Sigmoid colon (tissue), 7 donors: ENCODE results near the gene HAGH. TPM values are rescaled to one million over a fixed set of nuclear protein-coding genes. Genes with fewer than 3 reads are reported as not detected.
A peak's percentile ranks its signal among the peaks of the same experiment; 100 is the strongest.

Experiments used
- DNase-seq: peaks from one replicate; pipeline ENCODE4 v3.0.0-alpha.2; 2019
- H3K27ac ChIP-seq, 4 donors: fragments of 200-600 bp; sonication (generic); one replicate each; pipeline ENCODE4 v1.5.1; 2016 to 2019; ENCODE audit warnings: mild to moderate bottlenecking in 1 of 4
- H3K27me3 ChIP-seq, 3 donors: fragments of 200-600 bp; sonication (generic); one replicate each; pipeline ENCODE4 v1.5.1; 2019; ENCODE audit warnings: mild to moderate bottlenecking in 1 of 3
- H3K36me3 ChIP-seq, 4 donors: fragments of 200-600 bp; sonication (generic); one replicate each; pipeline ENCODE4 v1.5.1; 2016 to 2019
- H3K4me1 ChIP-seq, 4 donors: fragments of 200-600 bp; sonication (generic); one replicate each; pipeline ENCODE4 v1.5.1; 2017 to 2019
- H3K4me3 ChIP-seq, 4 donors: fragments of 200-600 bp; sonication (generic); one replicate each; pipeline ENCODE4 v1.5.1; 2017 to 2019; ENCODE audit warnings: mild to moderate bottlenecking in 2 of 4, moderate library complexity in 1 of 4
- H3K9me3 ChIP-seq, 4 donors: fragments of 200-600 bp in 3 of 4; sonication (generic) in 3 of 4; one replicate each; pipeline versions ENCODE4 v1.5.1 to v1.6.1; 2013 to 2019
- CTCF ChIP-seq, 4 experiments: fragments of 450-650 bp in 3 of 4; fragments of 200-600 bp in 1 of 4; IDR thresholded peaks; one replicate each; pipeline ENCODE4 v1.5.1; 2016 to 2019; ENCODE audit warnings: antibody characterized with exemption in 4 of 4, mild to moderate bottlenecking in 3 of 4, moderate library complexity in 2 of 4
- EP300 ChIP-seq, 4 donors: sonication (generic); formaldehyde crosslinking; IDR thresholded peaks; one replicate each; pipeline ENCODE4 v1.6.1; 2017; ENCODE audit warnings: antibody characterized with exemption in 4 of 4
- POLR2A ChIP-seq, 2 donors: fragments of 450-650 bp; IDR thresholded peaks; one replicate each; pipeline ENCODE4 v1.6.1; 2016; ENCODE audit warnings: antibody characterized with exemption in 2 of 2, mild to moderate bottlenecking in 2 of 2, moderate library complexity in 2 of 2
- POLR2AphosphoS5 ChIP-seq, 4 donors: sonication (generic); formaldehyde crosslinking; IDR thresholded peaks; one replicate each; pipeline ENCODE4 v1.6.1; 2017; ENCODE audit warnings: antibody characterized with exemption in 4 of 4
- WGBS, 2 donors: extraction: QIAGEN DNeasy Blood & Tissue Kit; methylation state at CpG; one replicate each; pipeline ENCODE4 v1.1.7; 2013; 5-methylcytosine and 5-hydroxymethylcytosine counted together
- intact Hi-C: fragments of 100-400 bp; cut with DNase I; formaldehyde crosslinking; loops from one replicate; pipeline ENCODE4 v1.15.1; 2023
- polyA plus RNA-seq, 3 donors: library from polyadenylated mRNA; stranded (reverse); fragments of 200-250 nt; gene quantifications; one replicate each; pipeline ENCODE4 v1.2.3, GENCODE V29; 2013
- total RNA-seq, 4 donors: library from RNA; depleted of rRNA; stranded (reverse); fragments of >200 nt; gene quantifications; one replicate each; pipeline ENCODE4 v1.1.0, GENCODE V29; 2016
- donor health status: healthy with polysubstance abuse.
- donor health status: Bipolar disorder and iron deficiency.
- donor health status: healthy.

HAGH gene
- total and polyA plus RNA-seq, 7 donors, result 54.1 to 163 (median 86.9) TPM

GRCh38 chr16:1782408-1783264, 44.0 kb downstream of the HAGH start, which contains the start of the genes NUBP2 and SPSB3:
NUBP2 (plus strand) TSS chr16:1782960; CDS start chr16:1783021, 61 bp downstream.
SPSB3 (minus strand) TSS chr16:1782571; CDS start chr16:1781483, 1,088 bp downstream.
- Histone ChIP-seq H3K36me3 (peaks cover 0 to 58% (median 33%) of the 10 kb centered on the region in 4 donors), H3K27ac (peak within 1 kb of the TSS; percentile 80 to 97 (median 90)), H3K4me1 (peaks cover 0 to 48% (median 40%) of the 10 kb centered on the region in 4 donors), H3K4me3 (peak within 1 kb of the TSS; percentile 66 to 96 (median 90)), H3K27me3 (no peaks in the 10 kb centered on the region), H3K9me3 (no peaks in the 10 kb centered on the region)
- WGBS, 2 donors, result 0% methylated on average over 102 of the region's 102 CpGs
- DNase-seq, result peak; percentile 100
- intact Hi-C loops, result no loop called here
- TF ChIP-seq POLR2A (IDR thresholded peaks at IDR 0.05) (no peak), CTCF (IDR thresholded peaks at IDR 0.05) (no peak), EP300 (IDR thresholded peaks at IDR 0.05) (no peak), POLR2AphosphoS5 (IDR thresholded peaks at IDR 0.05) (peak; percentile 74 to 83 (median 80))

- peak overlapping the region; percentile 80 to 92 (median 87) for H3K27ac ChIP-seq
- peaks cover 0 to 58% (median 34%) of the 10 kb centered on the region in 4 donors for H3K36me3 ChIP-seq
- peak overlapping the region; percentile 63 to 94 (median 90) for H3K4me3 ChIP-seq
- H3K9me3 ChIP-seq, result no peaks in the 10 kb centered on the region
- TF ChIP-seq POLR2A (IDR thresholded peaks at IDR 0.05) (no peak), EP300 (IDR thresholded peaks at IDR 0.05) (no peak), POLR2AphosphoS5 (IDR thresholded peaks at IDR 0.05) (peak in 3 of 4 donors; percentile 8 to 14 (median 11)), CTCF (IDR thresholded peaks at IDR 0.05) (peak in 1 of 4 experiments; percentile 34)
- WGBS, 2 donors, result 0 to 1% methylated on average over 70 of the region's 70 CpGs
- peaks cover 0 to 48% (median 40%) of the 10 kb centered on the region in 4 donors for H3K4me1 ChIP-seq
- intact Hi-C loops, result no loop called here
- no peak for DNase-seq
- H3K27me3 ChIP-seq, result no peaks in the 10 kb centered on the region
Measured at GRCh38 chr16:1781758-1782407, 44.7 kb downstream of the HAGH start.

GRCh38 chr16:1781254-1781653, 45.4 kb downstream of the HAGH start:
- no peak for DNase-seq
- no peak for TF ChIP-seq CTCF (IDR thresholded peaks at IDR 0.05)
- TF ChIP-seq POLR2A (IDR thresholded peaks at IDR 0.05), result no peak
- no peak for TF ChIP-seq EP300 (IDR thresholded peaks at IDR 0.05)
- TF ChIP-seq POLR2AphosphoS5 (IDR thresholded peaks at IDR 0.05), result no peak
- 54 to 77% methylated on average over 20 of the region's 20 CpGs for WGBS, 2 donors
- Histone ChIP-seq H3K27me3 (no peaks in the 10 kb centered on the region), H3K36me3 (peaks cover 0 to 58% (median 34%) of the 10 kb centered on the region in 4 donors), H3K9me3 (no peaks in the 10 kb centered on the region), H3K4me3 (peak overlapping the region; percentile 63 to 94 (median 90)), H3K27ac (peak overlapping the region; percentile 80 to 92 (median 87)), H3K4me1 (peaks cover 0 to 48% (median 40%) of the 10 kb centered on the region in 4 donors)
- intact Hi-C loops, result no loop called here

GRCh38 chr16:1780677-1781072, 46.0 kb downstream of the HAGH start:
- intact Hi-C loops, result no loop called here
- H3K27me3 ChIP-seq, result no peaks in the 10 kb centered on the region
- DNase-seq, result no peak
- no peak overlapping the region for H3K4me3 ChIP-seq
- no peak overlapping the region for H3K27ac ChIP-seq
- H3K4me1 ChIP-seq, result peaks cover 0 to 48% (median 38%) of the 10 kb centered on the region in 4 donors
- H3K9me3 ChIP-seq, result no peaks in the 10 kb centered on the region
- no peak for TF ChIP-seq CTCF (IDR thresholded peaks at IDR 0.05)
- no peak for TF ChIP-seq POLR2AphosphoS5 (IDR thresholded peaks at IDR 0.05)
- no peak for TF ChIP-seq POLR2A (IDR thresholded peaks at IDR 0.05)
- no peak for TF ChIP-seq EP300 (IDR thresholded peaks at IDR 0.05)
- peaks cover 0 to 58% (median 36%) of the 10 kb centered on the region in 4 donors for H3K36me3 ChIP-seq
- WGBS, 2 donors, result 80 to 90% methylated on average over 6 of the region's 6 CpGs
